ENCODE results near the gene PATJ. TPM values are rescaled to one million over a fixed set of nuclear protein-coding genes. Genes with fewer than 3 reads are reported as not detected.
A peak's percentile ranks its signal among the peaks of the same experiment; 100 is the strongest.
"Not testable (repeated sequence)": the region's sequence is repeated elsewhere in the genome, so short reads cannot be mapped to it uniquely, and the experiment has no call there.

Gene PATJ
- total and polyA plus RNA-seq, 2 experiments from 2014 or later, result 20.0 to 44.8 TPM

GRCh38 chr1:61819421-61819820, 77.1 kb downstream of the PATJ start:
- TF ChIP-seq CTCF (IDR thresholded peaks at IDR 0.05; ENCODE audit: poor library complexity) (no peak), EZH2 (IDR thresholded peaks at IDR 0.05; ENCODE audit: borderline replicate concordance) (no peak)
- Histone ChIP-seq H4K20me1 (ENCODE audit: insufficient read depth, poor library complexity, severe bottlenecking) (no peaks in the 10 kb centered on the region), H3K36me3 (replicated peaks; ENCODE audit: insufficient read depth, low read depth) (no peaks in the 10 kb centered on the region), H3K9me2 (replicated peaks; ENCODE audit: insufficient read depth) (no peaks in the 10 kb centered on the region), H3K79me2 (no peaks in the 10 kb centered on the region), H3K4me2 (no peak overlapping the region), H3K27ac (no peak overlapping the region), H3K4me3 (no peak overlapping the region), H3K27me3 (no peaks in the 10 kb centered on the region), H3K9me3 (ENCODE audit: low read depth) (no peaks in the 10 kb centered on the region), H2AFZ (no peak overlapping the region), H3K4me1 (ENCODE audit: insufficient read depth) (no peaks in the 10 kb centered on the region)
- DNase-seq (ENCODE audit: low spot score), result no peak
- 100% methylated on average over 9 of the region's 9 CpGs for WGBS (ENCODE audit: low lambda C conversion rate, missing lambda C conversion rate)

GRCh38 chr1:61825393-61825792, 83.1 kb downstream of the PATJ start:
- Histone ChIP-seq H3K36me3 (replicated peaks; ENCODE audit: insufficient read depth, low read depth) (no peaks in the 10 kb centered on the region), H3K79me2 (no peaks in the 10 kb centered on the region), H3K4me2 (peak overlapping the region; percentile 7), H3K9me2 (replicated peaks; ENCODE audit: insufficient read depth) (no peaks in the 10 kb centered on the region), H2AFZ (no peak overlapping the region), H3K27me3 (no peaks in the 10 kb centered on the region), H3K9me3 (ENCODE audit: low read depth) (no peaks in the 10 kb centered on the region), H3K27ac (no peak overlapping the region), H3K4me3 (no peak overlapping the region), H4K20me1 (ENCODE audit: insufficient read depth, poor library complexity, severe bottlenecking) (no peaks in the 10 kb centered on the region), H3K4me1 (ENCODE audit: insufficient read depth) (peaks cover 12% of the 10 kb centered on the region)
- WGBS (ENCODE audit: low lambda C conversion rate, missing lambda C conversion rate), result 40% methylated on average over 1 of the region's 1 CpG
- peak; percentile 11 for DNase-seq (ENCODE audit: low spot score)
- TF ChIP-seq CTCF (IDR thresholded peaks at IDR 0.05; ENCODE audit: poor library complexity) (no peak), EZH2 (IDR thresholded peaks at IDR 0.05; ENCODE audit: borderline replicate concordance) (no peak), EZH2phosphoT487 (IDR thresholded peaks at IDR 0.05; ENCODE audit: low read depth, severe bottlenecking, unreplicated experiment) (no peak)

- TF ChIP-seq CTCF (IDR thresholded peaks at IDR 0.05; ENCODE audit: poor library complexity) (no peak), EZH2 (IDR thresholded peaks at IDR 0.05; ENCODE audit: borderline replicate concordance) (no peak), EZH2phosphoT487 (IDR thresholded peaks at IDR 0.05; ENCODE audit: low read depth, severe bottlenecking, unreplicated experiment) (no peak)
- 87% methylated on average over 3 of the region's 3 CpGs for WGBS (ENCODE audit: low lambda C conversion rate, missing lambda C conversion rate)
- peaks cover 12% of the 10 kb centered on the region for H3K4me1 ChIP-seq (ENCODE audit: insufficient read depth)
Measured at GRCh38 chr1:61828805-61829204, 86.5 kb downstream of the PATJ start.

GRCh38 chr1:61836649-61837048, 94.4 kb downstream of the PATJ start:
- H3K4me2 ChIP-seq, result no peak overlapping the region
- H3K79me2 ChIP-seq, result no peaks in the 10 kb centered on the region
- H3K9me2 ChIP-seq (replicated peaks; ENCODE audit: insufficient read depth), result no peaks in the 10 kb centered on the region
- H2AFZ ChIP-seq, result no peak overlapping the region
- WGBS (ENCODE audit: low lambda C conversion rate, missing lambda C conversion rate), result 70% methylated on average over 3 of the region's 3 CpGs
- no peak for TF ChIP-seq EZH2phosphoT487 (IDR thresholded peaks at IDR 0.05; ENCODE audit: low read depth, severe bottlenecking, unreplicated experiment)
- no peaks in the 10 kb centered on the region for H3K36me3 ChIP-seq (replicated peaks; ENCODE audit: insufficient read depth, low read depth)
- no peak overlapping the region for H3K4me3 ChIP-seq
- H3K9me3 ChIP-seq (ENCODE audit: low read depth), result no peaks in the 10 kb centered on the region
- peaks cover 5% of the 10 kb centered on the region for H3K4me1 ChIP-seq (ENCODE audit: insufficient read depth)
- H3K27me3 ChIP-seq, result no peaks in the 10 kb centered on the region
- H3K27ac ChIP-seq, result peak overlapping the region; percentile 50
- DNase-seq (ENCODE audit: low spot score), result no peak
- no peaks in the 10 kb centered on the region for H4K20me1 ChIP-seq (ENCODE audit: insufficient read depth, poor library complexity, severe bottlenecking)

More at GRCh38 chr1:61828805-61829204, 86.5 kb downstream of the PATJ start:
- no peaks in the 10 kb centered on the region for H3K9me3 ChIP-seq (ENCODE audit: low read depth)
- no peak overlapping the region for H2AFZ ChIP-seq
- no peaks in the 10 kb centered on the region for H3K9me2 ChIP-seq (replicated peaks; ENCODE audit: insufficient read depth)
- no peaks in the 10 kb centered on the region for H3K79me2 ChIP-seq
- H4K20me1 ChIP-seq (ENCODE audit: insufficient read depth, poor library complexity, severe bottlenecking), result no peaks in the 10 kb centered on the region
- DNase-seq (ENCODE audit: low spot score), result no peak
- H3K27ac ChIP-seq, result no peak overlapping the region
- H3K4me3 ChIP-seq, result no peak overlapping the region
- no peaks in the 10 kb centered on the region for H3K36me3 ChIP-seq (replicated peaks; ENCODE audit: insufficient read depth, low read depth)
- H3K4me2 ChIP-seq, result no peak overlapping the region
- H3K27me3 ChIP-seq, result no peaks in the 10 kb centered on the region

GRCh38 chr1:61837607-61838006, 95.3 kb downstream of the PATJ start:
- DNase-seq (ENCODE audit: low spot score), result peak; percentile 23
- not testable (repeated sequence) for H3K9me2 ChIP-seq (replicated peaks; ENCODE audit: insufficient read depth); H3K79me2 ChIP-seq; H2AFZ ChIP-seq; H3K4me2 ChIP-seq; H3K4me3 ChIP-seq; H3K27me3 ChIP-seq; H3K36me3 ChIP-seq (replicated peaks; ENCODE audit: insufficient read depth, low read depth); H4K20me1 ChIP-seq (ENCODE audit: insufficient read depth, poor library complexity, severe bottlenecking); H3K4me1 ChIP-seq (ENCODE audit: insufficient read depth); H3K9me3 ChIP-seq (ENCODE audit: low read depth)
- peak overlapping the region; percentile 50 for H3K27ac ChIP-seq
- 77% methylated on average over 6 of the region's 6 CpGs for WGBS (ENCODE audit: low lambda C conversion rate, missing lambda C conversion rate)

All from hepatocyte (in vitro differentiated cells).